Measurements from ENCODE around the gene LRRC8E.

GRCh38 chr19:7902796-7903243 is 14.5 kb downstream of the LRRC8E start:
- TF ChIP-seq, protein P1, sequence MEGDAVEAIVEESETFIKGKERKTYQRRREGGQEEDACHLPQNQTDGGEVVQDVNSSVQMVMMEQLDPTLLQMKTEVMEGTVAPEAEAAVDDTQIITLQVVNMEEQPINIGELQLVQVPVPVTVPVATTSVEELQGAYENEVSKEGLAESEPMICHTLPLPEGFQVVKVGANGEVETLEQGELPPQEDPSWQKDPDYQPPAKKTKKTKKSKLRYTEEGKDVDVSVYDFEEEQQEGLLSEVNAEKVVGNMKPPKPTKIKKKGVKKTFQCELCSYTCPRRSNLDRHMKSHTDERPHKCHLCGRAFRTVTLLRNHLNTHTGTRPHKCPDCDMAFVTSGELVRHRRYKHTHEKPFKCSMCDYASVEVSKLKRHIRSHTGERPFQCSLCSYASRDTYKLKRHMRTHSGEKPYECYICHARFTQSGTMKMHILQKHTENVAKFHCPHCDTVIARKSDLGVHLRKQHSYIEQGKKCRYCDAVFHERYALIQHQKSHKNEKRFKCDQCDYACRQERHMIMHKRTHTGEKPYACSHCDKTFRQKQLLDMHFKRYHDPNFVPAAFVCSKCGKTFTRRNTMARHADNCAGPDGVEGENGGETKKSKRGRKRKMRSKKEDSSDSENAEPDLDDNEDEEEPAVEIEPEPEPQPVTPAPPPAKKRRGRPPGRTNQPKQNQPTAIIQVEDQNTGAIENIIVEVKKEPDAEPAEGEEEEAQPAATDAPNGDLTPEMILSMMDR (conservative IDR thresholded peaks at IDR 0.05), result no peak
- TF ChIP-seq EZH2 (IDR thresholded peaks at IDR 0.05; ENCODE audit: low read depth), result no peak
